ENCODE data around the gene IL1R2.
A peak's percentile ranks its signal among the peaks of the same experiment; 100 is the strongest.

IL1R2 gene

GRCh38 chr2:101975171-101975870, 16.4 kb upstream of the IL1R2 start:
- H2BK5ac ChIP-seq (ENCODE audit: low read length) = no peak overlapping the region
- H3K79me1 ChIP-seq (ENCODE audit: low read depth, low read length) = no peaks in the 10 kb centered on the region
- H3K4me3 ChIP-seq (ENCODE audit: low read length in 2 of 2) = no peak overlapping the region
- WGBS, 2 donors (ENCODE audit: extremely low coverage in 2 of 2, insufficient read length in 2 of 2, insufficient replicate concordance in 1 of 2) = no CpG with 5 or more reads among the region's 17 CpGs
- H3K9ac ChIP-seq (ENCODE audit: low read depth, low read length, poor library complexity) = no peak overlapping the region
- no peak overlapping the region for H2BK15ac ChIP-seq (ENCODE audit: low read length)
- H3K4ac ChIP-seq (ENCODE audit: low read length) = no peak overlapping the region
- no peak overlapping the region for H3K23ac ChIP-seq (ENCODE audit: low read depth, low read length, poor library complexity)
- no peak overlapping the region for H2BK12ac ChIP-seq (ENCODE audit: low read length)
- H2AFZ ChIP-seq (ENCODE audit: low read length) = peak overlapping the region; percentile 60
- H2BK120ac ChIP-seq (ENCODE audit: low read depth, low read length) = no peak overlapping the region
- H3K27me3 ChIP-seq (ENCODE audit: control insufficient read depth in 3 of 3, insufficient read depth in 3 of 3, low read depth in 1 of 3, low read length in 3 of 3) = no peaks in the 10 kb centered on the region
- H3K4me2 ChIP-seq (ENCODE audit: insufficient read depth, low read length, poor library complexity, severe bottlenecking) = no peak overlapping the region
- H2AK5ac ChIP-seq (ENCODE audit: low read depth, low read length) = no peak overlapping the region
- no peak overlapping the region for H4K91ac ChIP-seq (ENCODE audit: low read depth, low read length, poor library complexity)
- H3K36me3 ChIP-seq (replicated peaks in 1 of 2; ENCODE audit: control insufficient read depth in 2 of 2, insufficient read depth in 2 of 2, low read length in 2 of 2) = no peaks in the 10 kb centered on the region
- DNase-seq (ENCODE audit: low spot score) = no peak
- H3K27ac ChIP-seq (replicated peaks; ENCODE audit: low read length) = no peak overlapping the region
- no peak overlapping the region for H3K18ac ChIP-seq (ENCODE audit: low read length)
- no peak overlapping the region for H3K14ac ChIP-seq (ENCODE audit: low read length)
- H4K8ac ChIP-seq (ENCODE audit: low read depth, low read length) = no peak overlapping the region
- H3K4me1 ChIP-seq (ENCODE audit: control insufficient read depth in 2 of 2, insufficient read depth in 1 of 2, low read depth in 1 of 2, low read length in 2 of 2) = peaks cover 4 to 9% of the 10 kb centered on the region in 2 donors
- peaks cover 0 to 2% of the 10 kb centered on the region in 2 donors for H3K9me3 ChIP-seq (replicated peaks in 1 of 2; ENCODE audit: control insufficient read depth in 2 of 2, insufficient read depth in 1 of 2, low read depth in 1 of 2, low read length in 2 of 2)

DNA sequence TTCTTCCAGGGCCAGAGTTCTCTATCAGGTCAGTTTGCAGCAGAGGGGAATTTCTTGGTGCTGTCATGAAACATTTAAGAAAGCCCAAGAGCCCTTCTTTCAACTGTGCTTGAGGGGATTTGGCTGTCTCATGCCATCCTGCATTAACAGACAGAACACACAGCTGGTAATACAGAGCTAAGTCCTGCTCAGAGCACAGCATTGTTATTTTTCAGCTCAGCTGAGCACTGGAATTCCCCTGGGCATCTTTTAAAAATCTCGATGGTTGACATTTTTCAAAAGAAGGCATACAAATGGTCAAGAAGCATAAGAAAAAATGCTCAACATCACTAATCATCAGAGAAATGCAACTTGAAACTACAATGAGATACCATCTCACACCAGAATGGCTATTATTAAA, 14.9 kb upstream of the IL1R2 start:
- Histone ChIP-seq H3K4me2 (ENCODE audit: insufficient read depth, low read length, poor library complexity, severe bottlenecking) (no peak overlapping the region), H2BK120ac (ENCODE audit: low read depth, low read length) (no peak overlapping the region), H2BK5ac (ENCODE audit: low read length) (no peak overlapping the region), H3K27me3 (ENCODE audit: control insufficient read depth in 3 of 3, insufficient read depth in 3 of 3, low read depth in 1 of 3, low read length in 3 of 3) (no peaks in the 10 kb centered on the region), H3K14ac (ENCODE audit: low read length) (no peak overlapping the region), H2BK12ac (ENCODE audit: low read length) (no peak overlapping the region), H3K36me3 (replicated peaks in 1 of 2; ENCODE audit: control insufficient read depth in 2 of 2, insufficient read depth in 2 of 2, low read length in 2 of 2) (no peaks in the 10 kb centered on the region), H2AK5ac (ENCODE audit: low read depth, low read length) (no peak overlapping the region), H3K18ac (ENCODE audit: low read length) (no peak overlapping the region), H4K8ac (ENCODE audit: low read depth, low read length) (no peak overlapping the region), H3K27ac (replicated peaks; ENCODE audit: low read length) (no peak overlapping the region), H3K4ac (ENCODE audit: low read length) (no peak overlapping the region), H3K23ac (ENCODE audit: low read depth, low read length, poor library complexity) (no peak overlapping the region), H4K91ac (ENCODE audit: low read depth, low read length, poor library complexity) (no peak overlapping the region), H3K79me1 (ENCODE audit: low read depth, low read length) (no peaks in the 10 kb centered on the region), H3K4me3 (ENCODE audit: low read length in 2 of 2) (no peak overlapping the region), H3K4me1 (ENCODE audit: control insufficient read depth in 2 of 2, insufficient read depth in 1 of 2, low read depth in 1 of 2, low read length in 2 of 2) (peaks cover 4 to 9% of the 10 kb centered on the region in 2 donors), H3K9me3 (replicated peaks in 1 of 2; ENCODE audit: control insufficient read depth in 2 of 2, insufficient read depth in 1 of 2, low read depth in 1 of 2, low read length in 2 of 2) (peaks cover 0 to 2% of the 10 kb centered on the region in 2 donors), H2AFZ (ENCODE audit: low read length) (no peak overlapping the region), H2BK15ac (ENCODE audit: low read length) (no peak overlapping the region), H3K9ac (ENCODE audit: low read depth, low read length, poor library complexity) (no peak overlapping the region)
- no CpG with 5 or more reads among the region's 1 CpG for WGBS, 2 donors (ENCODE audit: extremely low coverage in 2 of 2, insufficient read length in 2 of 2, insufficient replicate concordance in 1 of 2)
- DNase-seq (ENCODE audit: low spot score) = no peak

- Histone ChIP-seq H3K36me3 (replicated peaks in 1 of 2; ENCODE audit: control insufficient read depth in 2 of 2, insufficient read depth in 2 of 2, low read length in 2 of 2) (no peaks in the 10 kb centered on the region), H3K9ac (ENCODE audit: low read depth, low read length, poor library complexity) (no peak overlapping the region), H3K27ac (replicated peaks; ENCODE audit: low read length) (no peak overlapping the region), H2AFZ (ENCODE audit: low read length) (no peak overlapping the region), H2BK12ac (ENCODE audit: low read length) (no peak overlapping the region), H3K4me2 (ENCODE audit: insufficient read depth, low read length, poor library complexity, severe bottlenecking) (no peak overlapping the region), H3K79me1 (ENCODE audit: low read depth, low read length) (no peaks in the 10 kb centered on the region), H3K23ac (ENCODE audit: low read depth, low read length, poor library complexity) (no peak overlapping the region), H3K14ac (ENCODE audit: low read length) (peak overlapping the region; percentile 48), H2BK15ac (ENCODE audit: low read length) (no peak overlapping the region), H3K4me3 (ENCODE audit: low read length in 2 of 2) (no peak overlapping the region), H4K8ac (ENCODE audit: low read depth, low read length) (no peak overlapping the region), H4K91ac (ENCODE audit: low read depth, low read length, poor library complexity) (no peak overlapping the region), H2BK120ac (ENCODE audit: low read depth, low read length) (no peak overlapping the region), H3K4me1 (ENCODE audit: control insufficient read depth in 2 of 2, insufficient read depth in 1 of 2, low read depth in 1 of 2, low read length in 2 of 2) (peaks cover 2 to 5% of the 10 kb centered on the region in 2 donors), H2AK5ac (ENCODE audit: low read depth, low read length) (peak overlapping the region; percentile 20), H3K27me3 (ENCODE audit: control insufficient read depth in 3 of 3, insufficient read depth in 3 of 3, low read depth in 1 of 3, low read length in 3 of 3) (no peaks in the 10 kb centered on the region), H3K18ac (ENCODE audit: low read length) (no peak overlapping the region), H2BK5ac (ENCODE audit: low read length) (no peak overlapping the region), H3K4ac (ENCODE audit: low read length) (no peak overlapping the region), H3K9me3 (replicated peaks in 1 of 2; ENCODE audit: control insufficient read depth in 2 of 2, insufficient read depth in 1 of 2, low read depth in 1 of 2, low read length in 2 of 2) (no peaks in the 10 kb centered on the region)
- DNase-seq (ENCODE audit: low spot score) = no peak
- WGBS, 2 donors (ENCODE audit: extremely low coverage in 2 of 2, insufficient read length in 2 of 2, insufficient replicate concordance in 1 of 2) = no CpG with 5 or more reads among the region's 7 CpGs
Measured at GRCh38 chr2:101980368-101980767, 11.4 kb upstream of the IL1R2 start.

DNA sequence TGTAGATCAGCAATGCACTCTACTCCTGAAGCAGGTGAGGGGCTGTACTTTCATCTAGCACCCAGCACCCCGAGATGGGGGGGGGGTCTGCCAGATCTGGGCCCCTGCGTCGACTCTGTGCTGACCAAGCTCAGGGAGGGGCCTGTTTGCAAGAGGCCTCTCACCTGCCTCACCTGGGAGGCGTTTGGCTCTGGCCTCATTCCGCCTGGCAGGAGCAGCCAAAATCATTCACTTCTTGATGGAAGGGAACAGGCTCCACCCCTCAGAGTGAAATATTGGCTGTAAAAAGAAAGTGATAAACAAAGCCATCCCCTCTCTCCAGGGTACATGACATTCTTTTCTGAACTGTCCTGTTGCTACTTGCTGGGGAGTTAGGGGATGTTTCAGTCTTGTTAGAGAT, 10.7 kb upstream of the IL1R2 start:
- no peak for DNase-seq (ENCODE audit: low spot score)
- H3K9ac ChIP-seq (ENCODE audit: low read depth, low read length, poor library complexity) = no peak overlapping the region
- peaks cover 2 to 5% of the 10 kb centered on the region in 2 donors for H3K4me1 ChIP-seq (ENCODE audit: control insufficient read depth in 2 of 2, insufficient read depth in 1 of 2, low read depth in 1 of 2, low read length in 2 of 2)
- H4K91ac ChIP-seq (ENCODE audit: low read depth, low read length, poor library complexity) = no peak overlapping the region
- no peak overlapping the region for H2BK12ac ChIP-seq (ENCODE audit: low read length)
- H3K4me2 ChIP-seq (ENCODE audit: insufficient read depth, low read length, poor library complexity, severe bottlenecking) = no peak overlapping the region
- H3K9me3 ChIP-seq (replicated peaks in 1 of 2; ENCODE audit: control insufficient read depth in 2 of 2, insufficient read depth in 1 of 2, low read depth in 1 of 2, low read length in 2 of 2) = no peaks in the 10 kb centered on the region
- H3K4me3 ChIP-seq (ENCODE audit: low read length in 2 of 2) = no peak overlapping the region
- no peak overlapping the region for H2BK120ac ChIP-seq (ENCODE audit: low read depth, low read length)
- H2BK15ac ChIP-seq (ENCODE audit: low read length) = no peak overlapping the region
- no peaks in the 10 kb centered on the region for H3K36me3 ChIP-seq (replicated peaks in 1 of 2; ENCODE audit: control insufficient read depth in 2 of 2, insufficient read depth in 2 of 2, low read length in 2 of 2)
- no peak overlapping the region for H3K4ac ChIP-seq (ENCODE audit: low read length)
- no peaks in the 10 kb centered on the region for H3K27me3 ChIP-seq (ENCODE audit: control insufficient read depth in 3 of 3, insufficient read depth in 3 of 3, low read depth in 1 of 3, low read length in 3 of 3)
- no peak overlapping the region for H3K14ac ChIP-seq (ENCODE audit: low read length)
- no peak overlapping the region for H3K23ac ChIP-seq (ENCODE audit: low read depth, low read length, poor library complexity)
- no peak overlapping the region for H4K8ac ChIP-seq (ENCODE audit: low read depth, low read length)
- no peak overlapping the region for H3K18ac ChIP-seq (ENCODE audit: low read length)
- no peak overlapping the region for H2AFZ ChIP-seq (ENCODE audit: low read length)
- no CpG with 5 or more reads among the region's 5 CpGs for WGBS, 2 donors (ENCODE audit: extremely low coverage in 2 of 2, insufficient read length in 2 of 2, insufficient replicate concordance in 1 of 2)
- H3K27ac ChIP-seq (replicated peaks; ENCODE audit: low read length) = no peak overlapping the region
- H2BK5ac ChIP-seq (ENCODE audit: low read length) = no peak overlapping the region
- no peak overlapping the region for H2AK5ac ChIP-seq (ENCODE audit: low read depth, low read length)
- H3K79me1 ChIP-seq (ENCODE audit: low read depth, low read length) = no peaks in the 10 kb centered on the region
